Colonic mucosa (tissue), 4 donors: Measurements from ENCODE around the gene ALG6. TPM values are rescaled to one million over a fixed set of nuclear protein-coding genes. Genes with fewer than 3 reads are reported as not detected.

ENCODE experiments used
- DNase-seq: peaks from one replicate; pipeline ENCODE4 v3.0.0-alpha.2; 2020
- H3K27ac ChIP-seq: fragments of 200-600 bp; one replicate; pipeline ENCODE4 v1.8.0; 2021
- H3K27me3 ChIP-seq: fragments of 200-600 bp; one replicate; pipeline ENCODE4 v1.8.0; 2021
- H3K36me3 ChIP-seq: fragments of 200-600 bp; one replicate; pipeline ENCODE4 v1.8.0; 2021
- H3K4me1 ChIP-seq: fragments of 200-600 bp; one replicate; pipeline ENCODE4 v1.8.0; 2021; ENCODE audit warnings: mild to moderate bottlenecking
- H3K4me3 ChIP-seq: fragments of 200-600 bp; one replicate; pipeline ENCODE4 v1.8.0; 2021
- H3K9ac ChIP-seq, 2 donors: one replicate each; pipeline ENCODE4 v1.7.0; 2013; ENCODE audit warnings: control low read depth in 2 of 2, low read depth in 2 of 2, low read length in 2 of 2
- H3K9me3 ChIP-seq: fragments of 200-600 bp; one replicate; pipeline ENCODE4 v1.8.0; 2021
- intact Hi-C: fragments of 100-400 bp; cut with DNase I; formaldehyde crosslinking; loops from one replicate; pipeline ENCODE4 v1.14.1; 2022
- total RNA-seq, 2 donors: library from RNA; stranded (reverse); fragmentation: NEBNext Ultra II Directional in 1 of 2; extraction: Animal tissue kit (Norgen Biotek cat#: 25700) in 1 of 2; gene quantifications; one replicate each; pipeline ENCODE4 v1.2.1, GENCODE V29; 2021
- TF ChIP-seq, protein P1 (sequence below): fragments of 200-600 bp; IDR thresholded peaks from one replicate; pipeline ENCODE4 v1.8.0; 2022; ENCODE audit warnings: antibody characterized with exemption, mild to moderate bottlenecking
- donor health status: healthy.
- donor health status: DM: no; HTN: no; CAD: no.
- donor health status: DM: no; HTN: no; CAD: no.

ALG6 gene
- total RNA-seq, 2 donors from 2014 or later = 12.4 to 19.8 TPM

DNA sequence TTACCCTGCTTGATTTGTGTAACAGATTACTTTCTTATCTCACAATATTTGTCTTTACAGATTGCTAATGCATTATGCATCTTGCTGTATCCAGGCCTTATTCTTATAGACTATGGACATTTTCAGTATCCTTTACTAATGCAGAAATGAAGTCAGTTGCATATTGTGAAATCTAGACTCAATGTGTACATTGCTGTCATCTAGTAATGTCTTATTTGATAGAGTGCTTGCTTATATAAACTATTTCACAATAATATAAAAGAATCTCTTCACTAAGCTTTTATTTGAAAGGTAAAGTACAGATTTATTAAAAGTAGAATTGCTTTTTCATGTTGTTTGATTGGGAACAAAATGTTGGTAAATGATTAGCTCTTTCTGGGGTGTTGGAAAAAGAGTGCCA is 39.6 kb downstream of the ALG6 start:
- Histone ChIP-seq H3K9me3 (no peaks in the 10 kb centered on the region), H3K27me3 (no peaks in the 10 kb centered on the region), H3K9ac (no peak overlapping the region), H3K36me3 (no peaks in the 10 kb centered on the region), H3K27ac (no peak overlapping the region), H3K4me3 (no peak overlapping the region), H3K4me1 (no peaks in the 10 kb centered on the region)
- TF ChIP-seq, protein P1, sequence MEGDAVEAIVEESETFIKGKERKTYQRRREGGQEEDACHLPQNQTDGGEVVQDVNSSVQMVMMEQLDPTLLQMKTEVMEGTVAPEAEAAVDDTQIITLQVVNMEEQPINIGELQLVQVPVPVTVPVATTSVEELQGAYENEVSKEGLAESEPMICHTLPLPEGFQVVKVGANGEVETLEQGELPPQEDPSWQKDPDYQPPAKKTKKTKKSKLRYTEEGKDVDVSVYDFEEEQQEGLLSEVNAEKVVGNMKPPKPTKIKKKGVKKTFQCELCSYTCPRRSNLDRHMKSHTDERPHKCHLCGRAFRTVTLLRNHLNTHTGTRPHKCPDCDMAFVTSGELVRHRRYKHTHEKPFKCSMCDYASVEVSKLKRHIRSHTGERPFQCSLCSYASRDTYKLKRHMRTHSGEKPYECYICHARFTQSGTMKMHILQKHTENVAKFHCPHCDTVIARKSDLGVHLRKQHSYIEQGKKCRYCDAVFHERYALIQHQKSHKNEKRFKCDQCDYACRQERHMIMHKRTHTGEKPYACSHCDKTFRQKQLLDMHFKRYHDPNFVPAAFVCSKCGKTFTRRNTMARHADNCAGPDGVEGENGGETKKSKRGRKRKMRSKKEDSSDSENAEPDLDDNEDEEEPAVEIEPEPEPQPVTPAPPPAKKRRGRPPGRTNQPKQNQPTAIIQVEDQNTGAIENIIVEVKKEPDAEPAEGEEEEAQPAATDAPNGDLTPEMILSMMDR = no peak
- intact Hi-C loops = no loop called here
- DNase-seq = no peak

DNA sequence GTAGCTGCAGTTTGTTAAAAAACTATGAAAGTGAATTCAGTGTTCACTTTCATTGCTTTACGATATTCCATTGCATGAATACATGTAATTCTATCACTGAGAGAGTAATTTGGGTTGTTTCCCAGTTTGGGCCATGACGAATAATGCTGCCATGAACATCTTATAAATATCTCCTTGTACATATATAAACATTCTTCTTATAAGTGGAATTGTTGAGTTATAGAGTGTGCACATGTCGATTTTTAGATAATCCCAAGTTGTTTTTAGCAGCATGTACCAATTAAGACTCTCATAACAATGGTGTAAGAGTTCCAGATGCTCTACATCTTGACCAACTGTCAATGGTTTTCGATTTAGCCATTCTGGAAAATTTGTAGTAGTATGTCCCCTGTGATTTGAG is 40.9 kb downstream of the ALG6 start:
- H3K4me3 ChIP-seq = no peak overlapping the region
- TF ChIP-seq, protein P1 = no peak
- H3K27ac ChIP-seq = no peak overlapping the region
- H3K27me3 ChIP-seq = no peaks in the 10 kb centered on the region
- H3K36me3 ChIP-seq = no peaks in the 10 kb centered on the region
- no peaks in the 10 kb centered on the region for H3K4me1 ChIP-seq
- DNase-seq = no peak
- H3K9me3 ChIP-seq = no peaks in the 10 kb centered on the region
- intact Hi-C loops = no loop called here
- no peak overlapping the region for H3K9ac ChIP-seq

DNA sequence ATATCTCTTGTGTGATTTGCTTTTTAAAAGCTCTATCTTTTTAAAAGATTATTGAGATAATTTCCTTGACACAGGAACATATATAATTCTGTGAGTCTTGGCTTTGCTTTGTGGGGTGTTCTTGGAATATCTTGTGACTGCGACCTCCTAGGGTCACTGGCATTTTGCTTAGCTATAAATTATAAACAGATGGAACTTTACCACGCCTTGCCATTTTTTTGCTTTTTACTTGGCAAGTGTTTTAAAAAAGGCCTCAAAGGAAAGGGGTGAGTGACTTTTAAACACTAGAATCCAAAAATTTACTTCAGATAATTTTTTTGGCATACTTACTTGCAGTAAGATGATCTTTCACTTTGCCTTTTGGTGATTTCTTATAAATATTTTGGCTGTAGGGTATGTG is 43.6 kb downstream of the ALG6 start:
- H3K27ac ChIP-seq = no peak overlapping the region

DNA sequence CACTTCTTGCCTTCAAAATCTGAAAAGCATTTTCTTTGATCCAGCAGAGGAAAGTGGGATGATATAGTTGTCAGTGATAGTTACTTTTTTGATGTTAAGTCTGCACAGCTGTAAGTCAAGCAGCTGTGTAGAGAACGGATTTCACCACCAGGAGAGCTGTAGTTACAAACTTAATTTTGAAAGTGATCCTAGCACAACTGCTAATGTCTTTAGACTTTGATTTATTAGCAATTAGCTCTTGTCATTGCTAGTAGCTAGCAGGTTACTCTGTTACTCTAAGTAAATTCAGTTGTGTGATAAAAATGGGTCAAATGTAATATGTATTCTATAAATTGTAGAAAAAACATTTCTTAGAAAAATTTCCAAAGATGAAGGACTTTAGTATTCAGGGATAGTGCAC is 46.0 kb downstream of the ALG6 start:
- Histone ChIP-seq H3K36me3 (no peaks in the 10 kb centered on the region), H3K4me3 (no peak overlapping the region), H3K4me1 (no peaks in the 10 kb centered on the region), H3K27ac (no peak overlapping the region), H3K27me3 (no peaks in the 10 kb centered on the region), H3K9ac (no peak overlapping the region), H3K9me3 (no peaks in the 10 kb centered on the region)
- no peak for DNase-seq
- intact Hi-C loops = no loop called here
- TF ChIP-seq, protein P1 = no peak

More for the DNA sequence above, 43.6 kb downstream of the ALG6 start:
- Histone ChIP-seq H3K9ac (no peak overlapping the region), H3K4me3 (no peak overlapping the region), H3K4me1 (no peaks in the 10 kb centered on the region), H3K9me3 (no peaks in the 10 kb centered on the region), H3K27me3 (no peaks in the 10 kb centered on the region), H3K36me3 (no peaks in the 10 kb centered on the region)
- intact Hi-C loops = no loop called here
- DNase-seq = no peak
- TF ChIP-seq, protein P1 = no peak

DNA sequence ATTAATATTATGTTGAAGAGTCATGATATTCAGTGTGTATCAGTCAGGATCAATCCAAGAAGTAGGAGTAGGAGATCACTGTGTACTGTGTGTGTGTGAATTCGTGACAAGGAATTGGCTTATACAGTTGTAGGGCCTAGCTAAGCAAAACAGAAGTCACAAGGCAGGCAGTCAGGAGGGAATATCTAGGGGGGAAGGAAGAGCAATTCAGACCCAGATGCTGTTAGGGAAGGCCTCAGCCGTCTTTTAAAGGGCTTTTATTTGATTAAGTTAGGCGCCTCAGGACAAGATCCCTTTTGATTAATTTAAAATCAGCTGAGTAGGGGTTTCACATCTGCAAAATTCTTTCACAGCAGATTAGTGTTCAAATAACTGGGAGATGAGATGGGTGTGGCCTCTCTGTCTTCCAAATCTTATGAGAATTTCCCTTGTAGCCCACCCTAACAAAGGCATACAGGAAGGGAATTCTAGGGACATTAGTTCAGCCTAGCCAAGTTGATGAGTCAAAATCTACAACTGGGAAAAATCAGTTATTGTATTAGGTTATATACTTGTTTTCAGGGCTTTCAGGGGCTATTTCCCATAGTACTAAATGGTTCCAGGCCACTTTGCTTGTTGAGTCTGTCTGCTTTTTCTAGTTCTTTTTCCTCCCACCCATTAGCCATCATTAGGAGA is 47.4 kb downstream of the ALG6 start:
- no peaks in the 10 kb centered on the region for H3K4me1 ChIP-seq
- intact Hi-C loops = no loop called here
- H3K9ac ChIP-seq = no peak overlapping the region
- H3K27ac ChIP-seq = no peak overlapping the region
- H3K27me3 ChIP-seq = no peaks in the 10 kb centered on the region
- H3K36me3 ChIP-seq = no peaks in the 10 kb centered on the region
- no peaks in the 10 kb centered on the region for H3K9me3 ChIP-seq
- no peak for DNase-seq
- H3K4me3 ChIP-seq = no peak overlapping the region
- TF ChIP-seq, protein P1 = no peak
